Urinary bladder (tissue), 4 donors: ENCODE measurements around the gene NAA38. TPM values are rescaled to one million over a fixed set of nuclear protein-coding genes. Genes with fewer than 3 reads are reported as not detected.

ENCODE experiments used
- DNase-seq: peaks from one replicate; pipeline ENCODE4 v3.0.0-alpha.2; 2015; ENCODE audit errors: extremely low spot score
- H3K27ac ChIP-seq: one replicate; pipeline ENCODE4 v1.5.1; 2013; ENCODE audit warnings: low read depth, mild to moderate bottlenecking, moderate library complexity
- H3K36me3 ChIP-seq: one replicate; pipeline ENCODE4 v1.6.1; 2013; ENCODE audit warnings: mild to moderate bottlenecking, moderate library complexity; ENCODE audit not compliant: insufficient read depth
- H3K4me1 ChIP-seq: one replicate; pipeline ENCODE4 v1.6.1; 2013; ENCODE audit warnings: mild to moderate bottlenecking, moderate library complexity; ENCODE audit not compliant: insufficient read depth
- H3K4me3 ChIP-seq: one replicate; pipeline ENCODE4 v1.5.1; 2013; ENCODE audit warnings: low read depth, low read length
- WGBS: extraction: QIAGEN DNeasy Blood & Tissue Kit; methylation state at CpG from one replicate; pipeline ENCODE4 v1.1.7; 2013; 5-methylcytosine and 5-hydroxymethylcytosine counted together
- polyA plus RNA-seq: library from polyadenylated mRNA; stranded (reverse); fragments of 200-250 nt; gene quantifications from one replicate; pipeline ENCODE4 v1.2.3, GENCODE V29; 2013
- total RNA-seq: library from RNA; depleted of rRNA; stranded (reverse); fragments of >200 nt; gene quantifications from one replicate; pipeline ENCODE4 v1.2.3, GENCODE V29; 2014
- donor health status: healthy with polysubstance abuse.
- donor health status: healthy.

NAA38 gene, protein sequence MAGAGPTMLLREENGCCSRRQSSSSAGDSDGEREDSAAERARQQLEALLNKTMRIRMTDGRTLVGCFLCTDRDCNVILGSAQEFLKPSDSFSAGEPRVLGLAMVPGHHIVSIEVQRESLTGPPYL
- total RNA-seq (44.4 TPM), polyA plus RNA-seq (110 TPM)

DNA sequence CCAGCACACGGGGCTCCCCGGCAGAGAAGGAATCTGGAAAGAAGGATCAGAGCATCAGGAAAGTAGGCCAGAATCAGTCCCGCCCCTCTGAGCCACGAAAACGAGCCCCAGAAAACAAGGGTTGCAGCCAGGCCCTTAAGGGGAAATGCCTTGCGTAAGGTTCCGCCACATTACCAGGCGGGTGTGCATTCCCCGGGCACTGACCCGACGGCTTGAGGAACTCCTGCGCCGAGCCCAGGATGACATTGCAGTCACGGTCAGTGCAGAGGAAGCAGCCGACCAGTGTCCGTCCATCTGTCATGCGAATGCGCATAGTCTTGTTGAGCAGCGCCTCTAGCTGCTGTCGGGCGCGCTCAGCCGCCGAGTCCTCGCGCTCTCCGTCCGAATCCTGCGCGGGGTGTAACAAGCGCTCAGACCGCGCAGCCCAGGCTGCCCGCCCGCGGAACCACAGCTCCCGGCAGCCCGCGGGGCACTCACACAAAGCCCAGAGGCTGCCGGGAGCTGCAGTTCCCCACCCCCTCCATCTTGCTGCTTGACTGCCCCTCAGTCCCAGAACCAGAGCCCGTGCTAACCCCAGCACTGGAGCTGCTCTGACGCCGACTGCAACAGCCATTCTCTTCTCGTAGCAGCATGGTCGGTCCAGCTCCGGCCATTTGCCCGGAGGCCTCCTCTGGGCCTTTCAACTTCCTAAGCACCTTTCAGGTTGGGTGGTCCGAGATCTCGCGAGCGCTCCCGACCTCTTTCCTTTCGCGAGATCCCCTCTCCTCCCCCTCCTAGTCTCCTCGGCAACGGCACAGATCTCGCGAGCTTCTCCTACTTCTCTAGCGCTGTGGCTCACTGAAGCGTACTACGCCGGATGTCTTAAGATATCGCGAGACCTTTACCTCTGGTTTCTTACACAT, at the start of gene NAA38:
Gene NAA38 (minus strand): TSS at position 749 of the 902 bp plus-strand sequence. CDS start 96 bp downstream, at position 653.
- peak within 1 kb of the TSS; percentile 76 for H3K27ac ChIP-seq
- peaks cover 2% of the 10 kb centered on the region for H3K36me3 ChIP-seq
- peak within 1 kb of the TSS; percentile 53 for H3K4me3 ChIP-seq
- under 1% methylated on average over 64 of the region's 64 CpGs for WGBS
- no peaks in the 10 kb centered on the region for H3K4me1 ChIP-seq
- DNase-seq = peak; percentile 99

DNA sequence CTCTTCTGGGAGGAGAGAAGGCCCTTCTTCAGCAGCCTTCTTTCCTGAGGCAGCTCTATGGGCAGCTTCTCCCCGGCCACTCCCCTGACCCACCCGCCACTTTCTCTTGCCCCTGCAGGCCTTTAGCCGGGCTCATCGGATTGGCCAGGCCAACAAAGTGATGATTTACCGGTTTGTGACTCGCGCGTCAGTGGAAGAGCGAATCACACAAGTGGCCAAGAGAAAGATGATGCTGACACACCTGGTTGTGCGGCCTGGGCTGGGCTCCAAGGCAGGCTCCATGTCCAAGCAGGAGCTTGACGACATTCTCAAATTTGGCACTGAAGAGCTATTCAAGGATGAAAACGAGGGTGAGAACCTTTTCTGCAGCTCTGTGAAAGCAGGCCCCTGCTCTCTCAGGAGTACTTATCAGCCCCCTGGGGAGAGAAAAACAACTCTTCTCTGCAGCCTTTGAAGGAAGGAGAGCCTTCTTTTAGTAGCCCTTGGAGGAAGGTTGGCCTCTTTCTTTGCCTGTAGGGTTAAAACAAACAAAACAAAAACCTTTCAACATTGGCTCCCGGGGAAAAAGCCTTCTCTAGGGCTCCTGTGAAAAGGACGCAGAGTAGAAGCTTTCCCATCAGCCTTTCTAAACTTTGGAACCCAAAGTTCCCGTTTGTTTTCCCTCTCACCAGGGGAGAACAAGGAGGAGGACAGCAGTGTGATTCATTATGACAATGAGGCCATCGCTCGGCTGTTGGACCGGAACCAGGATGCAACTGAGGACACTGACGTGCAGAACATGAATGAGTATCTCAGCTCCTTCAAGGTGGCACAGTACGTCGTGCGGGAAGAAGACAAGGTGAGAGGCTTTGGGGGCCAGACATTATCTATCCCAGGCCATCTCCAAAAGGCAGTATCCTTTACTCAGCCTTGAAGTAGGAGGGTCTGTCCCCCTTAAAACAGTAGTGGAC, 46.1 kb upstream of the NAA38 start:
- WGBS = 76% methylated on average over 22 of the region's 22 CpGs
- H3K4me1 ChIP-seq = no peaks in the 10 kb centered on the region
- DNase-seq = no peak
- H3K4me3 ChIP-seq = no peak overlapping the region
- peaks cover 12% of the 10 kb centered on the region for H3K36me3 ChIP-seq
- no peak overlapping the region for H3K27ac ChIP-seq

DNA sequence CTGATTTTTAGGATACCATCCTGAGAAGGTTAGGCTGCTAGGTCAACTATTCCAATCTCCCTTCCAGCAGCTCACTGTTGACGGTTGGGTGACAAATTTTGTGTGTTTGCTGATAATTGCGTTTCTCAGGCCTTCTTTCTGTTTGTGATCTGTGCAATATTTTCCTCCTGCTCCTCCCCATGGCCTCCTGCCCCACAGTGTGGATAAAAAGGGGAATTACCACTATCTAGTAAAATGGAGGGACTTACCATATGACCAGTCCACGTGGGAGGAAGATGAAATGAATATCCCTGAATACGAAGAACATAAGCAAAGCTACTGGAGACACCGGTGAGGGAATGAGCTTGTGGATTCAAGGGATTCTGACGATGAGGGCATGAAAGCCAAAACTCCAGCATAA, 40.4 kb upstream of the NAA38 start:
- Histone ChIP-seq H3K4me1 (no peaks in the 10 kb centered on the region), H3K36me3 (peaks cover 7% of the 10 kb centered on the region), H3K4me3 (no peak overlapping the region), H3K27ac (no peak overlapping the region)
- 33% methylated on average over 6 of the region's 6 CpGs for WGBS
- DNase-seq = no peak

DNA sequence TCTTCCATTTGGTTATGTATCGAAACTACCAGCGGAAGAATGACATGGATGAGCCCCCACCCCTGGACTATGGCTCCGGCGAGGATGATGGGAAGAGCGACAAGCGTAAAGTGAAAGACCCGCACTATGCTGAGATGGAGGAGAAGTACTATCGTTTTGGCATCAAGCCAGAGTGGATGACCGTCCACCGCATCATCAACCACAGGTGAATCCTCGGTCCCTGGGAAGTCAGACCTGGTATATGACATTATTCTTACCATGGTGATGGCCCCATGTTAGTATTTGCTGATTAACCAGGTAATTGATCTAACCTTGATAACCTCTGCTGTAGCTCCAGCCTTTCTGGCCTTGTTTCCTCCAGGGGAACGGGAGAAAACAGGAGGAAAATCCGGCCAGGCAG, 39.7 kb upstream of the NAA38 start:
- no peak overlapping the region for H3K27ac ChIP-seq
- DNase-seq = no peak
- no peak overlapping the region for H3K4me3 ChIP-seq
- WGBS = 86% methylated on average over 13 of the region's 13 CpGs
- H3K4me1 ChIP-seq = no peaks in the 10 kb centered on the region
- peaks cover 7% of the 10 kb centered on the region for H3K36me3 ChIP-seq

DNA sequence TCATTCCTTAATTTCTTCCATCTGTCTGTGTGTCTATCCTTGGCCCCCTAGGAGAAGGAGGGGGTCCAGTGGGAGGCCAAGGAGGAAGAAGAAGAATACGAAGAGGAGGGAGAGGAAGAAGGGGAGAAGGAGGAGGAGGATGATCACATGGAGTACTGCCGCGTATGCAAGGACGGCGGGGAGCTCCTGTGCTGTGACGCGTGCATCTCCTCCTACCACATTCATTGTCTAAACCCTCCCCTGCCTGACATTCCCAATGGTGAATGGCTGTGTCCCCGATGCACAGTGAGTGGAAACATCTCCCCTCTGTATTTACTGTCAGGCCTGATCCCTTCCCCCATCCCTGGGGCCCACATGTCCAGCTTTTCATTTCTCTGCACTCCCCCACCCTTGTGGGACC, 37.5 kb upstream of the NAA38 start:
- Histone ChIP-seq H3K27ac (no peak overlapping the region), H3K4me1 (no peaks in the 10 kb centered on the region), H3K4me3 (no peak overlapping the region), H3K36me3 (peaks cover 7% of the 10 kb centered on the region)
- 85% methylated on average over 8 of the region's 8 CpGs for WGBS
- no peak for DNase-seq

DNA sequence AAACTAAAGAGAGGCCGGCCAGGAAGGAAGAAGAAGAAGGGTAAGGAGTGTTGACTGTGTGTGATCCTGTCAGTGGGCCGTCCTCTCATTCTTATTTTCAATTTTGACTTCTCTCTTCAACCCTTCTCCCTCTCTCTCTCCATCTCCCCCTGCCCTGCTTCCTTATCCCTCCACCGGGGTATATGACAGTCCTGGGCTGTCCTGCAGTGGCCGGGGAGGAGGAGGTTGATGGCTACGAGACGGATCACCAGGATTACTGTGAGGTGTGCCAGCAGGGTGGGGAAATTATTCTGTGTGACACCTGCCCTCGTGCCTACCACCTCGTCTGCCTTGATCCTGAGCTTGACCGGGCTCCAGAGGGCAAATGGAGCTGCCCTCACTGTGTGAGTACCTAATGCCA, 36.9 kb upstream of the NAA38 start:
- WGBS = 92% methylated on average over 9 of the region's 9 CpGs
- no peak overlapping the region for H3K27ac ChIP-seq
- no peaks in the 10 kb centered on the region for H3K4me1 ChIP-seq
- DNase-seq = no peak
- no peak overlapping the region for H3K4me3 ChIP-seq
- H3K36me3 ChIP-seq = peaks cover 7% of the 10 kb centered on the region

DNA sequence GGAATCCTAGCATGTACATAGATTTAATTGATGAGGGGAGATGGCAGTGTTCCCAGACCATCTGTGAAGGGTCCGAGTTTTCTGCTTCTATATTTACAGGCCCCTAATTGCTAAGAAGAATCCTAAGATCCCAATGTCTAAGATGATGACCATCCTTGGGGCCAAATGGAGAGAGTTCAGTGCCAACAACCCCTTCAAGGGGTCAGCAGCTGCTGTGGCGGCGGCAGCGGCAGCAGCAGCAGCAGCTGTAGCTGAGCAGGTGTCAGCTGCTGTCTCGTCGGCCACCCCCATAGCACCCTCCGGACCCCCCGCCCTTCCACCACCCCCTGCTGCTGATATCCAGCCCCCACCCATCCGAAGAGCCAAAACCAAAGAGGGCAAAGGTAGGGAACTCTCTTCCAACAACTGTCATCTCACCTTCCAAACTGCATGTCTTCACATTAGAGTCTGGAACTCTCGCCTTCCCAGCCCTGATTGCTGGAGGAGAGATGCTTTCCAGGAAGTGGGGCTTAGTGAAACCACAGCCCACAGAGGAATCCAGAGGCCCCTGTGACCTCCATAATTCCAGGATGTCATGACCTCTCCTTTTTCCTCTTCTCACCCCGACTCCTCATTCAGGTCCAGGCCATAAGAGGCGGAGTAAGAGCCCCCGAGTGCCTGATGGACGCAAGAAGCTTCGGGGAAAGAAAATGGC, 36.0 kb upstream of the NAA38 start:
- H3K27ac ChIP-seq = no peak overlapping the region
- no peaks in the 10 kb centered on the region for H3K4me1 ChIP-seq
- peaks cover 3% of the 10 kb centered on the region for H3K36me3 ChIP-seq
- no peak overlapping the region for H3K4me3 ChIP-seq
- WGBS = 86% methylated on average over 15 of the region's 15 CpGs
- DNase-seq = no peak

DNA sequence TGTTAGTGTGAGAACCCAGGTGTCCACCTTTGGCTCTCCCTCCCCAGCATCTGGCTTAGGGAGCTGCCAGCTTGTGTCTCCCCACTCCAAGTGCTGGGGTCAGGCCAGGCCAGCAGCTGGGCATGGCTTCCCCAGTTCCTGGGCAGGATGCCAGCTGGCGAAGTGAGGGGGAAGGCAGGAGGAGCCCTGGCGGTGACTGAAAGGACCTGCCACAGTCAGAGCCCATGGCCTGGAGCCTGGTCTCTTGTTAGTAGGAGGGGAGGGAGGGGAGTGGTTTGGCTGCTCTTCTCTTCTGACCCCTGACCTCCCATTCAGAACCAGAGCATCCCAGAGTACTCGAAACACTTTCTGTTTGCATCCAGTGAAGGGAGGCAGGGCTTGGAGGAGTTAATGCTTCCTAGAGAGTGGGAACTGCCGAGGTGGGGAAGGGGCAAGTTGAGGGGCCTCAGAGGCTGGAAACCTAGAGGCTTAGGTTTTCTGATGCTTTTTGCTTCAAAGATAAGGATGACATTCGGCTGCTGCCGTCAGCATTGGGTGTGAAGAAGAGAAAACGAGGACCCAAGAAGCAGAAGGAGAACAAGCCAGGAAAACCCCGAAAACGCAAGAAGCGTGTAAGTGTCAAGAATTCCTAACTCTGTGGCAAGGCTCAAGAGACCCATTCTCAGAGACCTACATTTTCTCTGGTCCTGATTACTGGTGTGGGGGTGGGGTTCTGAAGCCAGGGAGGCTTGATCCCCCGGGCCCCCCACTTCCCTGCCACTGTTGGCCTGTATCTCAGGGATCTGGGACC, 32.0 kb upstream of the NAA38 start:
- H3K27ac ChIP-seq = peak overlapping the region; percentile 72
- peaks cover 3% of the 10 kb centered on the region for H3K36me3 ChIP-seq
- 16% methylated on average over 11 of the region's 11 CpGs for WGBS
- H3K4me1 ChIP-seq = no peaks in the 10 kb centered on the region
- peak; percentile 84 for DNase-seq
- no peak overlapping the region for H3K4me3 ChIP-seq

DNA sequence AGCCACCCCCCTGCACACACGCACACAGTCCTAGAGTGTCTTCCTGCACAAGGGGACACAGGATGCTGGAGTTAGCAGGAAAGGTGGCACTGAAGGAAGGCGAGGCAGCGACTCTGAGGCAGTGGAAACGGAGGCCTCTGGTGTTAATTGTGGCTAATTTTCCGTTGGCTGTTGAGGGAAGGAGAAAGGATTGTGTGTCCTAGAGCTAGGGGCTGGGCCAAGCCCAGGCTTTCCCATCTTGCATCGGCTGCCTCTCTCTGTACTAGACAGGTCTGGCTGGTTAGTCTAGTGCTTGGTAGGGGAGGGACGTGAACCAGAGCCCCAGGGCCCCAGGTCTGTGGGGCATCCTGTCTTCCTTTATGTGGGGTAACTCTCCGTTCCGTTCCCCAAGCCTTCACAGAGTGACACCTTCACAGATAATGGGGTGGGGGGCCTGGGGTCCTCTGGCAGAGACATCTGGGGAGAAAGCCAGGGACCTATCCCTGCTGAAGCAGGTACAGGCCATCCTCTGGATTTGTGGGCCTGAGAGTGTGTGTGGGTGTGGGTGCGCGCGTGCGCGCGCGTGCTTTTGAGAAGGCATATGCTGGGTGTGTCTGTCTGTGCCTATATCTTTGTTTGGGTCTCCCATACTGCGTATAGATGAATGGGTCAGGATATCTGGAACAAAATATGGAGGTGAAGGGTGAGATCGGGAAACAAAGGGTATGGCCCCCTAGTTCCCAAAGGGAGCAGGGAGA, 31.0 kb upstream of the NAA38 start, which contains the start of gene CHD3:
Gene CHD3 (plus strand): TSS at position 606 of the 737 bp plus-strand sequence. CDS start 212 bp downstream, outside the sequence.
- WGBS = 26% methylated on average over 18 of the region's 18 CpGs
- Histone ChIP-seq H3K4me3 (peak within 1 kb of the TSS; percentile 21), H3K27ac (peak within 1 kb of the TSS; percentile 83), H3K36me3 (peaks cover 3% of the 10 kb centered on the region), H3K4me1 (no peaks in the 10 kb centered on the region)
- DNase-seq = peak; percentile 68

DNA sequence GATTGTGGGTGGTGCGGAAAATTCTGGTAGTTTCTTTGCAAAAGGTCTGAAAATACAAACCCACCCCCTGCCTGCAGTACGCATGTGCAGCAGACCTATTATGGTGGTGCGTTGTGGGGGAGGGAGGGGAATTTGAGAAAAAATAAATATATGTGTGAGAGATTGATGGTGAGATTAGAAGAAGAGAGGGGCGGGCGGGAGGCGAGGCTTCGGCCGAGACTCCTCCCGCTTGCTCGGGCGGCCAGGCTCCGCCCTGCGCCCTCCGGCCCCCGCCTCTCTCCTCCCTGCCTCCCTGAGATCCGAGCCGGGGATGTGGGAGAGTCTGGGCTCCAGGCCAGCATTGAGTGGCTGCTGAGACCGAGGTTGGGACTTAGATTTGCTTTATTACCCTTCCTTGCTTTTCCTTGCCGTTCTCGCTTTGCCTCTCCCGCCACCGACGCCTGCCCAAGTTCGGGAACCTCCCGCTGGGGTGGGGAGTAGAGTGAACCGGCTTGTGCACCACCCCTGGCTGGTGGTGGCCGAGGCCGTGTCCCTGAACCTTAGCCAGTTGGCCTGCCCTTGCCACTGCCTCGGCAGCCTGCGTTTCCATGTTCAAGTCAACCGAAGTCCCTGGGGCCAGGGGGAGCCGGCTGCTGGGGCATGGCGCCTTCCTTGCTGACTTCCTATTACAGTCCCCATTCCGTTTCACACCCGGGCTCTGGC, 30.3 kb upstream of the NAA38 start:
- Histone ChIP-seq H3K36me3 (peaks cover 3% of the 10 kb centered on the region), H3K4me1 (no peaks in the 10 kb centered on the region), H3K4me3 (peak overlapping the region; percentile 85), H3K27ac (peak overlapping the region; percentile 83)
- WGBS = under 1% methylated on average over 35 of the region's 35 CpGs
- peak; percentile 96 for DNase-seq

DNA sequence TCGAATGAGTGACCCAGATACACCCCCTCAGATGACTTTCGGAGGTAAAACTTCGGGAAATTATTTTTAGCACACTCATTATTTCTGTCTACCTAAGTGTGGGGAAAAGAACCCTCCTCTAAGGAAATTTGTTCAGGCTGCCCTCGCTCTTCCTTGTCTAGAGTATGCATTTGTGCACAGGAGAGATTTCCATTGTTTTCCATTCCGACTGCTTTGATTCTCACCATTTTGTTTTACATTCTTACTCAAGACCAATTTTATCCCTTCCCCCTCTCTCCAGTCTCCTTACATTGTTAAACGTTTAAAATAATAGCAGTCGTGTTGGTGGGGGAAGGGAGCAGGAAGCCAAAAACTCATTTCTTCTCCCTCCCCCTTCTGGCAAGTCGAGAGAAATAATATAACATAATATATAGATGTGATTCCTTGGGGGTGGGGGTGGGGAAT, 29.7 kb upstream of the NAA38 start:
- Histone ChIP-seq H3K36me3 (peaks cover 3% of the 10 kb centered on the region), H3K4me1 (no peaks in the 10 kb centered on the region), H3K4me3 (peak overlapping the region; percentile 85), H3K27ac (peak overlapping the region; percentile 97)
- no peak for DNase-seq
- 3% methylated on average over 8 of the region's 8 CpGs for WGBS
